Uterus (tissue), 4 donors: ENCODE measurements around the gene PACS1. TPM values are rescaled to one million over a fixed set of nuclear protein-coding genes. Genes with fewer than 3 reads are reported as not detected.

Source experiments
- DNase-seq, 2 donors: peaks; one replicate each; pipeline ENCODE4 v3.0.0-alpha.2; 2019 to 2020
- H3K27ac ChIP-seq, 2 donors: fragments of 200-600 bp; sonication (generic); 1 replicate in 1 of 2; 2 replicates in 1 of 2; pipeline ENCODE4 v1.5.1; 2016 to 2018
- H3K27me3 ChIP-seq, 2 donors: fragments of 200-600 bp; sonication (generic); one replicate each; pipeline ENCODE4 v1.5.1; 2018 to 2019; ENCODE audit warnings: control low read depth in 1 of 2
- H3K36me3 ChIP-seq, 2 donors: fragments of 200-600 bp; sonication (generic); one replicate each; pipeline ENCODE4 v1.5.1; 2019; ENCODE audit warnings: control low read depth in 1 of 2
- H3K4me1 ChIP-seq, 2 donors: fragments of 200-600 bp; sonication (generic); one replicate each; pipeline ENCODE4 v1.5.1; 2018 to 2019; ENCODE audit warnings: control low read depth in 1 of 2
- H3K4me3 ChIP-seq, 2 donors: fragments of 200-600 bp; sonication (generic); 1 replicate in 1 of 2; 2 replicates in 1 of 2; pipeline ENCODE4 v1.5.1; 2018 to 2019; ENCODE audit warnings: mild to moderate bottlenecking in 1 of 2
- H3K9me3 ChIP-seq, 2 donors: fragments of 200-600 bp; sonication (generic); one replicate each; pipeline ENCODE4 v1.5.1; 2019; ENCODE audit warnings: control low read depth in 1 of 2
- CTCF ChIP-seq, 4 experiments: fragments of 200-600 bp in 2 of 4; fragments of 450-650 bp in 2 of 4; sonication (generic) in 2 of 4; IDR thresholded peaks; one replicate each; pipeline ENCODE4 v1.5.1; 2016 to 2019; ENCODE audit warnings: antibody characterized with exemption in 4 of 4, mild to moderate bottlenecking in 2 of 4, moderate library complexity in 1 of 4
- POLR2A ChIP-seq, 2 donors: fragments of 450-650 bp; IDR thresholded peaks; one replicate each; pipeline ENCODE4 v1.6.1; 2016; ENCODE audit warnings: antibody characterized with exemption in 2 of 2, mild to moderate bottlenecking in 1 of 2, moderate library complexity in 1 of 2
- intact Hi-C: fragments of 100-400 bp; cut with DNase I; formaldehyde crosslinking; loops from one replicate; pipeline ENCODE4 v1.15.1; 2023; ENCODE audit warnings: low total_unique reads
- total RNA-seq, 4 donors: library from RNA; depleted of rRNA in 3 of 4; stranded (reverse); fragments of >200 nt in 3 of 4; gene quantifications; one replicate each; pipeline versions ENCODE4 v1.1.0 to v1.2.4, GENCODE V29; 2014 to 2023
- donor health status: DM: yes; HTN: yes; CAD: no.

Gene PACS1
- total RNA-seq, 4 donors from 2014 or later = 2.9 to 79.2 (median 57.2) TPM

DNA sequence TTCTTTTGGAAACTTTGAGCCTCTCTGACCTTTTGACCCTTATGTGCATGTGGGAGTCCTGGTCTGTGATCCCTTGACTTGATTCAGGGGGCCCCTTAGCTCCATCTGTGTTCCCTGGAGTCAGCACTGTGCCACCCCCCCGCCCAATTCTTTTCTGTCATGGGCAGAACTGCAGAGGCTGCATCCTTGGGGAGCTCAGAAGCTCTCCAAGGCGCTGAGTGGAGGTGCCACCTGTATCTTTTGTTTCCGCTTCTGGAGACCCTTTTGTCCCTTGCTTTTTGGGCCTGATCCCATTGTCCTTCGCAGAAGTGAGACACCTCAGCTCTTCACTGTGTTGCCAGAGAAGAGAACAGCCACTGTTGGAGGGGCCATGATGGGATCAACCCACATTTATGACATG lies 2.4 kb upstream of the PACS1 start:
- no peak overlapping the region for H3K4me3 ChIP-seq
- H3K4me1 ChIP-seq = no peaks in the 10 kb centered on the region
- intact Hi-C loops = no loop called here
- H3K27me3 ChIP-seq = no peaks in the 10 kb centered on the region
- H3K27ac ChIP-seq = peak overlapping the region; percentile 86 to 89
- no peaks in the 10 kb centered on the region for H3K36me3 ChIP-seq
- H3K9me3 ChIP-seq = no peaks in the 10 kb centered on the region
- DNase-seq = no peak
- no peak for TF ChIP-seq POLR2A (IDR thresholded peaks at IDR 0.05)
- no peak for TF ChIP-seq CTCF (IDR thresholded peaks at IDR 0.05)

- H3K27ac ChIP-seq = peak overlapping the region; percentile 86 to 89
- H3K4me1 ChIP-seq = no peaks in the 10 kb centered on the region
- intact Hi-C loops = no loop called here
- no peak overlapping the region for H3K4me3 ChIP-seq
- no peaks in the 10 kb centered on the region for H3K36me3 ChIP-seq
- H3K9me3 ChIP-seq = no peaks in the 10 kb centered on the region
- TF ChIP-seq CTCF (IDR thresholded peaks at IDR 0.05) = peak; percentile 70 to 87 (median 78)
- no peak for TF ChIP-seq POLR2A (IDR thresholded peaks at IDR 0.05)
- DNase-seq = peak; percentile 61 to 71
- H3K27me3 ChIP-seq = no peaks in the 10 kb centered on the region
Observed at GRCh38 chr11:66068154-66068821, 1.8 kb upstream of the PACS1 start.

DNA sequence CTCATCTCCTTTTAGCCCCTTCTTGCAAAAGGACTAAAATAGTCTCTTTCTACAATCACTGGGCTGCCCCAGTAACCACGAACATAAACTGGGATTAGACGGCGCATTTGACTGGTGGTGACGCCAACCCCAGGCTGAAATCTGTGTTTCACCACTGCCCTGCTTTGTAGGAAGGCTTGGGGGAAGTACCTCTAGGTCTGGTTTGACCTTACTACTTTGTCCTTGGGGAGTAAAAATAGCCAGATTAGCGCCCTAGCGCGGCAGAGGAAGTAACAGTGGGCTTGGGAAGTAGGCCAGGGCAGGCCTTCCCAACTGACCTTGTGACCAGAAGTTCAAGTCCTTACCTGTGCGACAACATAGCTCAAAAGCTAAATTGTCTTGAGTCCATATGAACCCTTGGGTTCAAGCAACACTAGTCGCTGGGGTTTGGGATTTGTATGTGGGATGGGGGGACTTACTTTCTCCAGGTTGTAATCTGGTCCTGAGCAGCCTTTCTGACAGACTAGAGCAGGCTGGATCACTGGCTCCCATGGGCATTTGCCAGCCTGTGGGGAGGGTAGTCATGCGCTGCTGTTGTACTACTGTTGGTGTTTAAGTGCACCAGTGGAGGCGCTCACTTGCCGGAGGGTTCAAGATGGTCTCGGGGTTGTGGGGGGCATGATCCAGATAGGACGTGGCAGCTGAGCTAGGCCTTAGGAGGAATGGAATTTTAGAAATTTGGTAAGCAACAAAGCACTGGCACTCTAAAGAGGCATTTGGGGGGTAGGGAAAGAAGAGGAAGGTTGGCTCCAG lies 953 bp upstream of the PACS1 start:
- TF ChIP-seq POLR2A (IDR thresholded peaks at IDR 0.05) = no peak
- TF ChIP-seq CTCF (IDR thresholded peaks at IDR 0.05) = no peak
- Histone ChIP-seq H3K27ac (peak overlapping the region; percentile 86 to 89), H3K27me3 (no peaks in the 10 kb centered on the region), H3K9me3 (no peaks in the 10 kb centered on the region), H3K4me3 (peak overlapping the region; percentile 38 to 97), H3K36me3 (no peaks in the 10 kb centered on the region), H3K4me1 (no peaks in the 10 kb centered on the region)
- intact Hi-C loops = no loop called here
- no peak for DNase-seq

- intact Hi-C loops = no loop called here
- Histone ChIP-seq H3K27ac (peak overlapping the region; percentile 85 to 89), H3K27me3 (no peaks in the 10 kb centered on the region), H3K4me1 (no peaks in the 10 kb centered on the region), H3K9me3 (no peaks in the 10 kb centered on the region), H3K4me3 (peak overlapping the region; percentile 38 to 97), H3K36me3 (no peaks in the 10 kb centered on the region)
- TF ChIP-seq CTCF (IDR thresholded peaks at IDR 0.05) = no peak
- TF ChIP-seq POLR2A (IDR thresholded peaks at IDR 0.05) = no peak
- peak in 1 of 2 donors; percentile 43 for DNase-seq
Observed at GRCh38 chr11:66070604-66071380, 720 bp downstream of the PACS1 start.
